GM12891 (cell line): ENCODE measurements around the gene PSMC1.

Experiments
- DNase-seq: peaks from one replicate; pipeline ENCODE4 v3.0.0; 2011; ENCODE audit warnings: low spot score; ENCODE audit not compliant: insufficient read length
- FAIRE-seq: peaks from 2 replicates; lab custom pipeline; 2011; peaks lifted over from hg19 to GRCh38; lab: Jason Lieb, UNC
- PAX5 ChIP-seq: IDR thresholded peaks from 2 replicates; pipeline ENCODE4 v1.6.1; 2011; ENCODE audit warnings: low read length, moderate library complexity, mild to moderate bottlenecking; ENCODE audit not compliant: insufficient read depth, severe bottlenecking
- POLR2A ChIP-seq: IDR thresholded peaks from 2 replicates; pipeline ENCODE4 v1.6.1; 2011; ENCODE audit warnings: low read depth, low read length, control low read depth
- POLR2AphosphoS5 ChIP-seq: IDR thresholded peaks from 2 replicates; pipeline ENCODE4 v1.6.1; 2011; ENCODE audit warnings: low read depth, low read length, control low read depth
- POU2F2 ChIP-seq: IDR thresholded peaks from 2 replicates; pipeline ENCODE4 v1.6.1; 2011; ENCODE audit warnings: low read depth, mild to moderate bottlenecking, control low read depth, low read length, moderate library complexity
- SPI1 ChIP-seq: IDR thresholded peaks from 2 replicates; pipeline ENCODE4 v1.6.1; 2011; ENCODE audit warnings: low read depth, low read length, control low read depth
- TAF1 ChIP-seq: IDR thresholded peaks from 2 replicates; pipeline ENCODE4 v1.6.1; 2011; ENCODE audit warnings: low read depth, low read length, control low read depth

PSMC1 gene

GRCh38 chr14:90290337-90291011 is 34.1 kb downstream of the PSMC1 start:
- FAIRE-seq = no peak
- DNase-seq = no peak

GRCh38 chr14:90291699-90292098 is 35.3 kb downstream of the PSMC1 start:
- DNase-seq (no peak), FAIRE-seq (no peak)
- TF ChIP-seq POU2F2 (no peak), POLR2A (no peak)

More at GRCh38 chr14:90290337-90291011, 34.1 kb downstream of the PSMC1 start:
- TF ChIP-seq POU2F2 (no peak), POLR2AphosphoS5 (no peak), SPI1 (no peak), TAF1 (no peak), POLR2A (no peak), PAX5 (no peak)

GRCh38 chr14:90293766-90294730 is 37.7 kb downstream of the PSMC1 start:
- no peak for DNase-seq
- TF ChIP-seq POLR2AphosphoS5 = no peak
- no peak for TF ChIP-seq TAF1
- TF ChIP-seq POU2F2 = no peak
- no peak for TF ChIP-seq SPI1
- TF ChIP-seq POLR2A = no peak
- TF ChIP-seq PAX5 = no peak
- FAIRE-seq = no peak

GRCh38 chr14:90294872-90295271 is 38.5 kb downstream of the PSMC1 start:
- no peak for FAIRE-seq
- no peak for DNase-seq
- no peak for TF ChIP-seq TAF1
- TF ChIP-seq POLR2AphosphoS5 = no peak

- no peak for FAIRE-seq
- DNase-seq = no peak
- TF ChIP-seq PAX5 = no peak
- TF ChIP-seq TAF1 = no peak
- TF ChIP-seq POU2F2 = no peak
- TF ChIP-seq SPI1 = no peak
- TF ChIP-seq POLR2A = no peak
- no peak for TF ChIP-seq POLR2AphosphoS5
Observed at GRCh38 chr14:90295870-90296516, 39.6 kb downstream of the PSMC1 start.

GRCh38 chr14:90296641-90297040 is 40.3 kb downstream of the PSMC1 start:
- no peak for DNase-seq
- no peak for FAIRE-seq
- no peak for TF ChIP-seq SPI1

- DNase-seq = no peak
- no peak for FAIRE-seq
- TF ChIP-seq POLR2A (no peak), POU2F2 (no peak), TAF1 (no peak), SPI1 (no peak), POLR2AphosphoS5 (no peak), PAX5 (no peak)
Observed at GRCh38 chr14:90297876-90298629, 41.7 kb downstream of the PSMC1 start.

- TF ChIP-seq SPI1 (no peak), POLR2A (no peak), POU2F2 (no peak), PAX5 (no peak), TAF1 (no peak), POLR2AphosphoS5 (no peak)
- DNase-seq (no peak), FAIRE-seq (no peak)
Observed at GRCh38 chr14:90299408-90299807, 43.1 kb downstream of the PSMC1 start.

- TF ChIP-seq PAX5 (no peak), TAF1 (no peak), POU2F2 (no peak), POLR2AphosphoS5 (no peak), SPI1 (no peak), POLR2A (no peak)
- DNase-seq (no peak), FAIRE-seq (no peak)
Observed at GRCh38 chr14:90300611-90301047, 44.3 kb downstream of the PSMC1 start.
